ENCODE measurements around the gene IL36RN.

DNA sequence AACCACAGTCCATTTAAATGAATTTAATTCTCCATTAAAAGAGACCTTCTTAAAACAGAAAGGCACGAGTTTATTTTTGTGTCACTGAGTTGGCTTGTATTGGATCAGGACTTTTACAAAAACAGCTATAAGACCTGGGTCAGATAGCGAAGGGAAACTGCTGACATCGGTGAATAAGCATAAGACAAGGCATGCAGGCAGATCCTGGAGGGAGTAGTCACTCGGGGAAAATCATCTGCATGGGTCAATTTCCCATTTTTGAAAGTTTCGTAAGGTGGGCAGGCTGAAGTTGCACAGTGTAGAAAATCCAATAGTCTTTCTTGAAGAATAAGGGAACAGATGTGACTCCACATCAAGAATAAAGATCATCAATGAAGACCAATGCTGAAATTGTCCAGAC is 19.3 kb upstream of the IL36RN start:
- TF ChIP-seq, protein P1, sequence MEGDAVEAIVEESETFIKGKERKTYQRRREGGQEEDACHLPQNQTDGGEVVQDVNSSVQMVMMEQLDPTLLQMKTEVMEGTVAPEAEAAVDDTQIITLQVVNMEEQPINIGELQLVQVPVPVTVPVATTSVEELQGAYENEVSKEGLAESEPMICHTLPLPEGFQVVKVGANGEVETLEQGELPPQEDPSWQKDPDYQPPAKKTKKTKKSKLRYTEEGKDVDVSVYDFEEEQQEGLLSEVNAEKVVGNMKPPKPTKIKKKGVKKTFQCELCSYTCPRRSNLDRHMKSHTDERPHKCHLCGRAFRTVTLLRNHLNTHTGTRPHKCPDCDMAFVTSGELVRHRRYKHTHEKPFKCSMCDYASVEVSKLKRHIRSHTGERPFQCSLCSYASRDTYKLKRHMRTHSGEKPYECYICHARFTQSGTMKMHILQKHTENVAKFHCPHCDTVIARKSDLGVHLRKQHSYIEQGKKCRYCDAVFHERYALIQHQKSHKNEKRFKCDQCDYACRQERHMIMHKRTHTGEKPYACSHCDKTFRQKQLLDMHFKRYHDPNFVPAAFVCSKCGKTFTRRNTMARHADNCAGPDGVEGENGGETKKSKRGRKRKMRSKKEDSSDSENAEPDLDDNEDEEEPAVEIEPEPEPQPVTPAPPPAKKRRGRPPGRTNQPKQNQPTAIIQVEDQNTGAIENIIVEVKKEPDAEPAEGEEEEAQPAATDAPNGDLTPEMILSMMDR (conservative IDR thresholded peaks at IDR 0.05; ENCODE audit: low read depth, low read length) = no peak
- no peak for TF ChIP-seq EZH2 (IDR thresholded peaks at IDR 0.05; ENCODE audit: low read length, unreplicated experiment)

All from PC-3 (cell line).